Measurements from ENCODE around the gene RABL3.
"Not testable (repeated sequence)": the region's sequence is repeated elsewhere in the genome, so short reads cannot be mapped to it uniquely, and the experiment has no call there.

The RABL3 gene

DNA sequence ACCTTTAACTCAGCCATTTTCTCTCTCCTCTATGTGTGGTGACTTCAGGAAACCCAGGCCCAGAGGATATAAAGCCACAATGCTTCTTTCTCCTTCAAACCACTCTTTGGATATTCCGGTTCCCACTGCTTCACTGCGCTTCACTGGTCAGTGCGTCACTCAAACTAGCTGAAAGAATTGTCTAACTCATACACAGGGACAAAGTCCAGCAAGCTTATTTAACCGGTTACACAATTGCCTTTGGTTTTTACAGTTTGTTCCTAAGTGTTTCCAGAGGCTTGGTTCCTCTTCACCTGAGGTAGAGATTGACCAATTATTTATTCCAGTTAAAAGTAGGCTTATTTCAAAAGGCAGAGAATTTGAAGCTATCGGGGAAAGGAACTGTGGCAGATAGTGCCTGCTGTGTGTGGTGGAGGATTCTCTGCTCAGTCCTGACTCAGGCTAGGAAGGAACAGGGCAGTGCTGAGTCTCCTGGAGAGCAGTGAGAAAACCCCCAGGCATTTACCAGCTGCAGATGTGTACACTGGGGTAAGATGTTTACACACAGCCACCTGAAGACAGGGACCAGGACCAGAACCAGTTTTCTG, 60.1 kb downstream of the RABL3 start, which contains the start of gene HGD:
HGD (minus strand) TSS at position 145 of the 587 bp plus-strand sequence; CDS start at position 17, 128 bp downstream.
- DNase-seq: no peak

DNA sequence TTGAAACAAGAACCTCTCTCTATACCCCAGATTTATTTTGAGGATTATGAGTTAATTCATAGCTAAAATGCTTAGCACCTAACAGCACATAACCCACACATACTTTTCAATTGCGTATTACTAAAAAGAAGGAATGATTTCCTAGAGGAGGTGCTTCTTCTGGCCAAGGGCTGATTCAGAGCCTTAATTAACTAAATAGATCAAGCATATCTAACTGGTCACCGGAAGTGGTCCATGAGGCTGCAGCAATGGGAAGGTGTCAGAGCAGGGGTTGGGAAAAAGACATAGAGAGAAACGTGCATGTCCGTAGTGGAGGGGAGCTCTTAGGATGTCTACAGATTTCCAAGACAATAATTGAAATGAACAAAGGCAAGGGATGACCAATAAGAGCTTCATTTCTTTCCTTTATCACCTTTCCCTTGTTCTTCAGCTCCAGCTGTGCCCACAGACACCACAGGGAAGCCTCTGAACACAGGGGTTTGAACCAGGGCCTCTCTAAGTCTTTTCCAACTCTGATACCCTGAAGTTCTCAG, 60.7 kb downstream of the RABL3 start:
- DNase-seq: no peak

DNA sequence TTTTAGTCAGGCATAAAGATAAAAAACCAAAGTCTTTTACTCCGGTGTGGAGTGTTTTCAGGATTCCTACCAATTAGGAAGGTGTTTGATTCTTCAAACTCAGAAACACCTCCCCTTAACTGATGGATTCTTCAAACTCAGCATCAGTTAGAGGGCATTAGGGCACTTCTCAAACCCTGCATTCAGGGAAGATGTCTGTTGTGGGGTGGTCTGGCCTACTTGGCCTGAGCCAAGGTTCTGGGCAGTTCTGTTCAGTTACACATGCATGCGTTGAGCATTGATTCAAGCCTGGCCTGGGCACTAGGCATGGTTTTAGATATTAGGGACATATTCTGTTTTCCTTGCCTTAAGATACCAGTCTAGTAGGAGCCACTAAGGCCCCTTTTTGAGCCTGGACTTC, 61.3 kb downstream of the RABL3 start:
- DNase-seq: no peak

- no peak for DNase-seq
Measured at GRCh38 chr3:120680193-120680894, 62.0 kb downstream of the RABL3 start.

DNA sequence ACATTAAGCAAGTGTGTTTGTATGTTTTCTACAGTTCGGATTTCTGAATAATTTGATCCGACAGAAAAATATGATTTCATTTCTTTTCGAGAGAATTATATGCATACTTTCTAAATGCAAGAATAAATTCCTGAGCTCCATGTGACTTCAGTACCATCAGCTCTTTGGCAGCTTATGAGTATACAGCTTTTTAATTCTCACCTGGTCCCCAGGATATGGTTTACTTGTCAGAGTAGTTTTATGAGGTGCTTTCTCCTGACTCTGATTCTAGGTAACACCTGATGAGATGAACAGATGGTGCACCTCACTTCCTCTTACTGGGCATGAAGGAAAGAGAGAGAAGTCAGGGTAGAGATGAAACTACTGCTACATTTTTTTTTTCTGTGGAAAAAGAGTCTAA, 63.3 kb downstream of the RABL3 start:
- DNase-seq: no peak

- DNase-seq: no peak
Measured at GRCh38 chr3:120678331-120678947, 63.9 kb downstream of the RABL3 start.

DNA sequence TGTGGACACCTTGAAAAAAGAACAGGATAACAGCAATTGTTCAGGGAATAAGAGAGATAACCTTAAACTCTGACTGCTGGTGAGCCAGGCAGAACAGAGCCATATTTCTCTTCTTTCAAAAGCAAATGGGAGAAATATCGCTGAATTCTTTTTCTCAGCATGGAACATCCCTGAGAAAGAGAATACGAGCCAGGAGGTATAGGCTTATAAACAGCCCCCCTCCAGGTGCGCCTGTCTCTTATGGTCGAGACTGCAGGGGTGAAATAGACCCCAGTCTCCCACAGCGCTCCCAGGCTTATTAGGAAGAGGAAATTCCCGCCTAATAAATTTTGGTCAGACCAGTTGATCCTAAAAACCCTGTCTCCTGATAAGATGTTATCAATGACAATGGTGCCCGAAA, 65.1 kb downstream of the RABL3 start:
- DNase-seq: not testable (repeated sequence)

DNA sequence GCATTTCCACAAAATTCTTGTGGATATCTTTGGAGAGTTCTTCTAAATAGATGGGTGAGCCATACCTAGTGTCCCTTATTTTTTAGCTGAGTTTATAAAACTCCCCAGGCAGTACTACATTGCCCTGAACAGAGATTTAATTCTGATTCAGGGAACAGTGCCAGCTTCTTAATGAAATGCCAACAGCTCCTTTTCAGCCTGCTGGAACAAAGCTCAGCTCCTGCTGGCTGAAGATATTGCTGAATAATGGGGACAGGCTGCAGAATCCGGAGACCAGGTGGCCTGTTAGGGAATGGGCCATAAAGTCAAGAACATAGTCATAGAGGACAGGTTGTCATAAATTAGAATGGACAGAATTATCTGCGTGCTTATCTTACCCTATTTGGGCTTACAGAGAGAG, 69.2 kb downstream of the RABL3 start:
- no peak for DNase-seq

- no peak for DNase-seq
Measured at GRCh38 chr3:120670576-120670975, 71.7 kb downstream of the RABL3 start.

DNA sequence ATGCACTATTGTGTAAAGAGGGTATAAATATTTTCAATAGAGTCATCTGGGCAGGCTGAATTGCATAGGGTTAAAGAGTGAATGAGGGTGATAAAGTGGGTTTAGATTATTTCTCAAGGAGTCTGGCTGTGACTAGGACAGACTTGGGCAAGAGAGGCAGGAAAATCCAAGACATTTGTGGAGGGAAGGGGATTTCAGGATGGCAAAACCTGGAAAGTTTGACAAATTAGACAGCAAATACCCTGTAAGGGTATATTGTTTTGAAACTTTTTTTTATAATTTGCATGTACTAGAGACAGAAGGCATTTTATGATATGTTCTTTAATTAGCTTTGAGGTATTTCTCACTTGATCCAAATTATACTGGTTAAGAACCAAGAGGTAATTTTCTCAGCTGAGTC, 77.4 kb downstream of the RABL3 start:
- DNase-seq: no peak

DNA sequence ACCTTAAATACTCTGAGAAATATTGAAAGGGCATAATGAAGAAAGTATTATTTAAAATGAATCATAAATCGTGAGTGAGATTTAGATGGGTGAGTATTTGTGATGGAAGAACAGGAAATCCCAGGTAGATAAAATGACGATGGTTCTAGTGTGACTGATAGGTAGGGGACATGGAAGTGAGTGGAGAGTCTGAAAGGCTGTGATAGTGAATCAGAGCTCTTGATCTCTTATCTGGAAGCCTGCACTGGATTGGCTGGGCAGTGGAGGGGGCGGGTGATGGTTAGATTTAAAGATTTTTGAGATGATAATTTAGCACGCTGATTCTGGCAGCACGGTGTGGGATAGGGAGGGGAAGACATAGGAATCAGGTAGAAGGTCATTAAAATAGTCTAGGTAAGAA, 80.4 kb downstream of the RABL3 start:
- no peak for DNase-seq

GRCh38 chr3:120661106-120661905, 81.0 kb downstream of the RABL3 start:
- DNase-seq: no peak

- DNase-seq: no peak
Measured at GRCh38 chr3:120659834-120660233, 82.5 kb downstream of the RABL3 start.

DNA sequence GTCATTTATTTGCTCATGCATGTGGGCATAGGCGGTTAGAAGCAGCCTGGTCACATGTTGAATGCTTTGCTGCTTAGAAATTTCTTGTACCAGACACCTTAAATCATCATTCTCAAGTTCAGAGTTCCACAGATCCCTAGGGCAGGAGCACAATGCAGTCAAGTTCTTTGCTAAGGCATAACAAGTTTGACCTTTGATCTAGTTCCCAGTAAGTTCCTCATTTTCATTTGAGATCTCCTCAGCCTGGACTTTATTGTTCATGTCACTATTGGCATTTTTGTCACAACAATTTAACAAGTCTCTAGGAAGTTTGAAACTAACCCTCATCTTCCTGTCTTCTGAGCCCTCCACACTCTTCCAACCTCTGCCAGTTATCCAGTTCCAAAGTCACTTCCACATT, 83.0 kb downstream of the RABL3 start:
- DNase-seq: no peak

DNA sequence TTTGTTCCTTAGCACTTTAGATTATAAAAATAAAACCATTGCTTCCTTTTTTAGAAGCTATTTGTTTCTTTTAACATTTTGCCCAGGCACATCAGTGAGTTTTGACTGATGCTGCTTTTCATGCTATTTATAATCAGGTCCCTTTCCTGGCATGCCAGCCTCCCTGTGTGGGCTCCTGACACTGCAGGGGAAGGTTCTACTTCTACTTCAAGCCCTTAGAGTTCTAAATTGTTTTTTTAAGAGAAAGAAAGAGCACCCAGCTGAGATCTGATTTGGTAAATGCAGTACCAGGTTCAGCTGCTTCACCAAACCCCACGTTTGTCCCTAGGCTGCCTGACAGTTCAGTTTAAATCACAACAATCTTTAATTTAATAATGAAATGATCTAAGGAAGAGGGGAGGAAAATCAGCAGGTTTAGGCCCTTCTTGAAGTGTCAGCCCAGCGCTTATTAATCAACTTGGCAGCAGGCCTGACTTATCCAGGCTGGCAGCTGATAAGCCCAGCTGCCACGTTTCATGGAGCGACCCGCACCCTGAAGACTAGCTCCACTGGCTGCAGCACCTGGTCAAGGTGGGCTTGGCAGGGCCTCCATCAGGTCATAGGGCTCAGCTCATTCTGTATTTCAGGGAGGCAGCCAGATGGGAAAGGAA, 89.3 kb downstream of the RABL3 start:
- no peak for DNase-seq

GRCh38 chr3:120652281-120652680, 90.0 kb downstream of the RABL3 start:
- DNase-seq: no peak

GRCh38 chr3:120650311-120650710, 92.0 kb downstream of the RABL3 start:
- DNase-seq: no peak

DNA sequence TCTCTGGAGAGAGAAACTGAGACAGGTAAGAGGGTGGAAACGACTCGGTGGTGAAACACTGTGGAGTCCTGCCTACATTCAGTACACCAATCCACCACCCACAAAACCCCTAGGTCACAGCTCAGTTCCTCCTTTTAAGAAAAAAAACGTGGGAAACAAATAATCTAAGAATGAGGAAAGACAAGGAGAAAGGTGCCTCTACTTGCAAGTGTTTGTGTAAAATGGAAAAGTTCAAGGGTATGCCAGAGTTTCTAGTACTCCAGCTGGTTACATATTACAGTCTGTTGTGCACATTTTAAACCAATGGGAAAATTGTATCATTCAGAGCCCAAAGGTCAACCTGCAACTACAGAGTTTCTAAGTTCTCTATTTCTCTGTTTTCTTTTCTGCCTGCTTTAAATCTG, 92.5 kb downstream of the RABL3 start:
- DNase-seq: no peak

DNA sequence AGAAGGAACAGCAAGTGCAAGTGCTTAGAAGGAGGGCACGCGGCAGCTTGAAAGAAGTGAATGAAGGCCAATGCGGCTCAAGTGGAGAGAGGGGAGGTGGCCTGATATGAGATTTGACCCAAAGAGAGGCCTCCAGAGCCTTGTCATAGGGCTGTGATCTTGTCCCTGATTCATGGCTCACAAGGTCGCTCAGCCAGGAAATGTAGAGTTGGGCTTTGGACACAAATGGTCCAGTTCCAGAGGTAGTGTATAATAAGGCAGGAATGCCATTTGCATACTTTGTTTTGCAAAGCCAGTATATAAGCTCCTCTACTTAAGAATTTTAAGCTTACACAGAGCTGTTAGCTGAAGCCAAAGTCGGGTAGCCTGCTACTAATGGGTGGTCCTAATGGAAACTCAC, 94.0 kb downstream of the RABL3 start:
- no peak for DNase-seq

DNA sequence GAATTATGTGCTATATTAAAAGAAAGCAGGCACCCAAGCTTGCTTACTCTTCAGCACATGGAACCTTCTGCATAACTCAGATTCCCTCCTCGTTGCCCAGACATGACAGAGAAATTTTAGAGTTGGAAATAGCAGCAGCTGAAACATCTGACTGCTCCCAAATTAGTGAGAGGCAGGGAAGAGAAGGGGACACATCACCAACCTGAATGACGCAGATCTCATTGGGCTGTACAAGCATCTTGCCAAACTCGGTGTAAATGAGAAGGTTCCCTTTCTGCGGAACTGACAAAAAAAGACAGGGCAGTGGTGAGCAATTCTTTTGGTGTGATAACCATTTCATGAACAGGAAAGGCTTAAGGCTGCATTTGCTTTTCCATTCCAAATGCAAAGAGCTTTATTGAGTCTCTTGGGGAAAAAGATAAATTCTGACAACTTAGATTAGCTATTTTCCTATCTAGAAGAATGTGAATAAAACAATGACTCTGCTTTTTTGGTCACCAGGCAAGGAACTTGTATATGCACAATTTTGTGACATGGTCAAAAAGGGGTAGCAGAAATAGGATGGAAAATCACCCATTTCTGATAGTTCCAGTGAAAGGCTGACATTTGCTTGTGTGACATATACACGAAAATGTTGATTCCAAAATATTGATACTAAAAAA, 95.4 kb downstream of the RABL3 start:
- DNase-seq: no peak

DNA sequence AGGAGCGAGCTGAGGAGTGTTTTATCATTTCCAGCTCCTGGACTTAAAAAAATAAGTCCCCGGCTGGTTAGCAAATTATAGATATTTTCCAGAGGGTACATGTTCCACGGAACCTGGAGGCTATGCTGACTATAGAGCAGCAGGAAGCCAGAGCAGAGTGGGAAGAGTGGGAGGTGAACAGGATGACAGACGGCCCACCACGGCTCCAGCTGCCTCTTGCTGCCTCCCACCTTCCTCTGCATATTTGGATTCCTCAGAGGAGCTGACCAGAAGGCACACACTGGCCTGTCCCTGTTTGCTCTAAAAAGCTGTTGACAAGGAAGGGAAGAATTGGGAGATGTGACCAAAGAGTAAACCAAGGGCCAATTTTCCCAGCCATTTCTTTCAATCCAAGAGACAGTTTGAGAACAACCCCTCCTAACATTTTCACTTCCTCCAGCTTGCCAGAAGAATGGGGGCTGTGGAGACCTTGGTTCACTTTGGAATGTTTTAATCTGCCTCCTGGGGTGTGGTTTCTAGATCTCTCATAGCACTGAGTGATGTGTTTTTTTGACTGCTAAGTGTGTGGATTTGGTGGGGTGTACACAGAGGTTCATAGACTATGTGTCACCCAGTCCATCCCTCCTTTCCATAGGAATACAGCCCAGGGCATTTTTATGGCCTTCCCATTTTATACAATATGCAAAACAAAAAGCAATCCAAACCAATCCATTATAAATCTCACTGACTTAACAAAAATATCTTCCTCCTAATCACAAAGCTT, 97.1 kb downstream of the RABL3 start:
- DNase-seq: no peak

Measured in SW 1271 (cell line).